T-cell (primary cell): Measurements from ENCODE around the gene C2CD2L. TPM values are rescaled to one million over a fixed set of nuclear protein-coding genes. Genes with fewer than 3 reads are reported as not detected.

Source experiments
- ATAC-seq, 4 experiments: fragments of 200-7000 bp in 3 of 4; fragments of 150-1000 bp in 1 of 4; cut with Tn5 transposase; replicated peaks in 1 of 4; 1 replicate in 3 of 4; 2 replicates in 1 of 4; pipeline ENCODE4 v1.10.0; 2021; ENCODE audit warnings: moderate library complexity in 3 of 4, mild to moderate bottlenecking in 2 of 4, moderate number of reproducible peaks in 1 of 4
- CTCF ChIA-PET, 2 donors: fragments of 300-600 bp; sonication (Branson Sonifier 250); formaldehyde crosslinking; loops; one replicate each; lab custom pipeline; 2022; ENCODE audit warnings: antibody characterized with exemption in 2 of 2; lab: Charles Lee
- POLR2A ChIA-PET, 2 donors: fragments of 300-600 bp; sonication (Branson Sonifier 250); formaldehyde crosslinking; loops; one replicate each; lab custom pipeline; 2022; ENCODE audit warnings: antibody characterized with exemption in 2 of 2; lab: Charles Lee
- DNase-seq, 35 experiments: peaks; one replicate each; pipeline versions ENCODE4 v3.0.0 to v3.0.0-alpha.2; 2013 to 2023
- H3K27ac ChIP-seq: one replicate; pipeline ENCODE4 v1.5.1; 2013; ENCODE audit warnings: low read length
- H3K27me3 ChIP-seq, 2 experiments: replicated peaks in 1 of 2; 1 replicate in 1 of 2; 2 replicates in 1 of 2; pipeline versions ENCODE4 v1.6.1 to v1.7.0; 2013; ENCODE audit warnings: low read length in 1 of 2, mixed read lengths in 1 of 2; ENCODE audit not compliant: control insufficient read depth in 2 of 2, insufficient read depth in 2 of 2; ENCODE audit errors: extremely low read depth in 1 of 2
- H3K36me3 ChIP-seq, 2 donors: 1 replicate in 1 of 2; 2 replicates in 1 of 2; pipeline versions ENCODE4 v1.6.1 to v1.7.0; 2013; ENCODE audit warnings: low read length in 1 of 2; ENCODE audit not compliant: control insufficient read depth in 2 of 2, insufficient read depth in 1 of 2; ENCODE audit errors: extremely low read depth in 1 of 2
- H3K4me1 ChIP-seq, 2 experiments: 1 replicate in 1 of 2; 2 replicates in 1 of 2; pipeline versions ENCODE4 v1.6.1 to v1.7.0; 2013; ENCODE audit warnings: low read length in 2 of 2, mixed read lengths in 1 of 2; ENCODE audit not compliant: insufficient read depth in 2 of 2, control insufficient read depth in 1 of 2; ENCODE audit errors: extremely low read depth in 1 of 2
- H3K4me3 ChIP-seq, 2 donors: 1 replicate in 1 of 2; 2 replicates in 1 of 2; pipeline versions ENCODE4 v1.5.1 to v1.7.0; 2013; ENCODE audit warnings: mild to moderate bottlenecking in 2 of 2, low read length in 1 of 2, moderate library complexity in 1 of 2; ENCODE audit not compliant: control insufficient read depth in 1 of 2; ENCODE audit errors: extremely low read depth in 1 of 2
- H3K9me3 ChIP-seq: 2 replicates; pipeline ENCODE4 v1.7.0; 2013
- H3K27ac Mint-ChIP-seq, 2 donors: one replicate each; pipeline ENCODE4 v1.8.0; 2020 to 2021; ENCODE audit warnings: mild to moderate bottlenecking in 2 of 2, mixed read lengths in 2 of 2
- H3K27me3 Mint-ChIP-seq, 2 donors: one replicate each; pipeline ENCODE4 v1.8.0; 2021 to 2022; ENCODE audit warnings: mixed read lengths in 2 of 2
- H3K36me3 Mint-ChIP-seq: one replicate; pipeline ENCODE4 v1.8.0; 2021; ENCODE audit warnings: mixed read lengths
- H3K4me1 Mint-ChIP-seq, 3 donors: one replicate each; pipeline ENCODE4 v1.8.0; 2020 to 2022; ENCODE audit warnings: mixed read lengths in 3 of 3, mild to moderate bottlenecking in 1 of 3
- H3K4me3 Mint-ChIP-seq, 3 donors: one replicate each; pipeline ENCODE4 v1.8.0; 2020 to 2022; ENCODE audit warnings: mild to moderate bottlenecking in 3 of 3, mixed read lengths in 3 of 3, moderate library complexity in 3 of 3
- H3K9me3 Mint-ChIP-seq, 3 donors: one replicate each; pipeline ENCODE4 v1.8.0; 2020 to 2022; ENCODE audit warnings: mixed read lengths in 3 of 3
- WGBS: methylation state at CpG from one replicate; pipeline ENCODE4 v1.1.5; 2013; ENCODE audit warnings: missing lambda C conversion rate; ENCODE audit not compliant: insufficient coverage; 5-methylcytosine and 5-hydroxymethylcytosine counted together
- total RNA-seq, 35 experiments: library from RNA in 6 of 35; stranded (reverse) in 6 of 35; fragments of 120-200 nt in 1 of 35; gene quantifications; one replicate each; pipeline versions ENCODE4 v1.2.1 to v1.2.4 and lab custom pipeline; 2013 to 2026

Gene C2CD2L
- total RNA-seq, 5 donors from 2014 or later (not counting 1 experiment from before 2014, with no cell fraction given): 18.9 to 36.4 (median 30.6) TPM

DNA sequence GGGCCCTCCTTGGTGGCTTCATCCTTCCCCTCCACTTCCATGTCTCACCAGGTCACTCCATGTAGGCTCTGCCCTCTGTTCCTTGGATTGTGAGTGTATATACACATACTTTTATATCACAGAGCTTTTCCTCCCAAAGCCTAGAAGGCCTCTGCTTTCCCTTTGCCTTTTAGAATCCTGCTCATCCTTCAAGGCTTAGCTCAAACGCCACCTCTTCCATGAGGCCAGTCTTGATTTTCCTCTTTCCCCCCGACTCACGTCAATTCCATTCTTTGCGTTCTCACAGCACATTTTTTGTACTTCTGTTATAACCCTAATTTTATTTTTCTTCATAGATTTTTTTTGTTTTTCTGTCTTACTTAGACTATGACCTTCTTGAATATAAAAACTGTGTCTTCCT is 45.5 kb downstream of the C2CD2L start:
- H3K9me3 ChIP-seq: no peaks in the 10 kb centered on the region
- H3K27me3 Mint-ChIP-seq: peaks cover 6 to 31% of the 10 kb centered on the region in 2 donors
- no peaks in the 10 kb centered on the region for H3K36me3 ChIP-seq
- H3K4me1 Mint-ChIP-seq: peaks cover 10 to 11% (median 10%) of the 10 kb centered on the region in 3 donors
- WGBS: 80% methylated on average over 1 of the region's 4 CpGs
- H3K9me3 Mint-ChIP-seq: no peaks in the 10 kb centered on the region
- ATAC-seq: no peak
- no peak overlapping the region for H3K27ac Mint-ChIP-seq
- no peak for DNase-seq
- H3K4me1 ChIP-seq: peaks cover 0 to 21% of the 10 kb centered on the region in 2 experiments
- peaks cover 0 to 62% of the 10 kb centered on the region in 2 experiments for H3K27me3 ChIP-seq
- no peak overlapping the region for H3K4me3 Mint-ChIP-seq
- POLR2A ChIA-PET: interaction anchor here (0.5 to 0.6 kb wide), 2 partner anchors 31 to 209 kb away, joined by 3 read pairs; partner anchors contain the start of gene HINFP (in 1 of the 2)
- no peak overlapping the region for H3K4me3 ChIP-seq
- no peaks in the 10 kb centered on the region for H3K36me3 Mint-ChIP-seq
- no peak overlapping the region for H3K27ac ChIP-seq
- CTCF ChIA-PET: no interaction called here

- ChIA-PET CTCF (interaction anchor here in 1 of 2 donors (0.5 kb wide), 1 partner anchor 275 kb away, joined by 3 read pairs; no protein-coding TSS in a partner anchor), POLR2A (interaction anchor here in 1 of 2 donors (0.5 kb wide), 1 partner anchor 163 kb away, joined by 9 read pairs; no protein-coding TSS in a partner anchor)
- no peak for DNase-seq
- Histone ChIP-seq H3K4me1 (peaks cover 0 to 16% of the 10 kb centered on the region in 2 experiments), H3K36me3 (no peaks in the 10 kb centered on the region), H3K27me3 (peaks cover 0 to 56% of the 10 kb centered on the region in 2 experiments), H3K4me3 (no peak overlapping the region), H3K27ac (no peak overlapping the region), H3K9me3 (no peaks in the 10 kb centered on the region)
- H3K27ac Mint-ChIP-seq: no peak overlapping the region
- H3K27me3 Mint-ChIP-seq: peaks cover 0 to 25% of the 10 kb centered on the region in 2 donors
- H3K9me3 Mint-ChIP-seq: no peaks in the 10 kb centered on the region
- no peak for ATAC-seq
- H3K4me3 Mint-ChIP-seq: no peak overlapping the region
- H3K4me1 Mint-ChIP-seq: peaks cover 5% of the 10 kb centered on the region in 3 donors
- H3K36me3 Mint-ChIP-seq: no peaks in the 10 kb centered on the region
- 56% methylated on average over 3 of the region's 9 CpGs for WGBS
These were observed 46.1 kb downstream of the C2CD2L start for GRCh38 chr11:119153049-119153818.

GRCh38 chr11:119154178-119154577 is 47.0 kb downstream of the C2CD2L start:
- peaks cover 0 to 23% of the 10 kb centered on the region in 2 donors for H3K27me3 Mint-ChIP-seq
- no CpG with 5 or more reads among the region's 6 CpGs for WGBS
- no peaks in the 10 kb centered on the region for H3K4me1 Mint-ChIP-seq
- H3K27ac Mint-ChIP-seq: no peak overlapping the region
- Histone ChIP-seq H3K4me3 (no peak overlapping the region), H3K36me3 (no peaks in the 10 kb centered on the region), H3K27ac (no peak overlapping the region), H3K27me3 (peaks cover 0 to 47% of the 10 kb centered on the region in 2 experiments), H3K9me3 (no peaks in the 10 kb centered on the region), H3K4me1 (peaks cover 0 to 8% of the 10 kb centered on the region in 2 experiments)
- ATAC-seq: no peak
- ChIA-PET CTCF (interaction anchor here (0.6 kb wide), 2 partner anchors 380 to 419 kb away, joined by 4 to 8 read pairs; no protein-coding TSS in a partner anchor), POLR2A (no interaction called here)
- DNase-seq: no peak
- no peaks in the 10 kb centered on the region for H3K9me3 Mint-ChIP-seq
- no peak overlapping the region for H3K4me3 Mint-ChIP-seq
- no peaks in the 10 kb centered on the region for H3K36me3 Mint-ChIP-seq

- Histone ChIP-seq H3K9me3 (no peaks in the 10 kb centered on the region), H3K27me3 (peaks cover 0 to 39% of the 10 kb centered on the region in 2 experiments), H3K36me3 (no peaks in the 10 kb centered on the region), H3K4me3 (no peak overlapping the region), H3K4me1 (no peaks in the 10 kb centered on the region), H3K27ac (no peak overlapping the region)
- no peaks in the 10 kb centered on the region for H3K4me1 Mint-ChIP-seq
- CTCF ChIA-PET: interaction anchor here in 1 of 2 donors (1.1 kb wide), 1 partner anchor 8 kb away, joined by 4 read pairs; no protein-coding TSS in a partner anchor
- no peak for DNase-seq
- no peaks in the 10 kb centered on the region for H3K36me3 Mint-ChIP-seq
- no peak overlapping the region for H3K4me3 Mint-ChIP-seq
- no peak overlapping the region for H3K27ac Mint-ChIP-seq
- POLR2A ChIA-PET: interaction anchor here in 1 of 2 donors (0.6 kb wide), 1 partner anchor 13 kb away, joined by 3 read pairs; no protein-coding TSS in a partner anchor
- WGBS: 56% methylated on average over 4 of the region's 8 CpGs
- H3K9me3 Mint-ChIP-seq: no peaks in the 10 kb centered on the region
- H3K27me3 Mint-ChIP-seq: peaks cover 0 to 24% of the 10 kb centered on the region in 2 donors
- ATAC-seq: no peak
These were observed 48.8 kb downstream of the C2CD2L start for GRCh38 chr11:119155733-119156492.

DNA sequence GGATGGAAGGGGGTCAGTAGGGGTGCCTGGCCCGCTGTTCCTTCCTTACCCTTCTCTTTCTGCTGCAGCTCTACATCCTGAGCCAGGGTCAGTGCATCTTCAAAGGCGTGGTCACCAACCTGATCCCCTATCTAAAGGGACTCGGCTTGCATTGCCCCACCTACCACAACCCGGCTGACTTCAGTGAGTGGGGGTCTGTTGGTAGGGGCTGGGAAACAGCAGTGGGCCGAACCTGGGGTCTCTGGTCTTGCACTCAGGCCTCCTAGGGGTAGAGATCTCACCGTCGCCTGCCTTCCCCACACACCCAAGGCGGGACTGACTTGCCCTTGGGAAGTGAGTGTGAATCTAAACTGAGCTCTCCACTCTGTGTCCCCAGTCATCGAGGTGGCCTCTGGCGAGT is 49.4 kb downstream of the C2CD2L start:
- no peaks in the 10 kb centered on the region for H3K4me1 Mint-ChIP-seq
- ATAC-seq: no peak
- CTCF ChIA-PET: interaction anchor here in 1 of 2 donors (1.1 kb wide), 1 partner anchor 9 kb away, joined by 4 read pairs; no protein-coding TSS in a partner anchor

DNA sequence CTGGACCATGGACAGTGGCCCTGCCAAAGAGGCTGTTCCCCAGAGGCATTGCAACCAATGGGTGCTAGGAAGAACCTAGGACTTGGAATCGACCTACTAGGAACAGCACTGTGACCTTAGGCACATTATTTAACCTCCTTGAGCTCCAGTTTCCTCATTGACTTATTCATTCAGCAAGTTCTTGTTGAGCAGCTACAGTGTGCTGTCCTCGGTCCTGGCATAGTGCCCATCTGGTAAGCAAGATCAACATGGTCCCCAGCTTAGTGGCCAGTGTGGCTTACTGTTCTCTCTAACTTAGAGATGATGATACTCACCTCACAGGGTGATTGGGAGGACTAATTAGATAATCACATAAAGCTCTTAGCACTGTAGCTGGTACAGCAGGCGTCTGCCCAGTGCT is 49.9 kb downstream of the C2CD2L start:
- no peak for DNase-seq
- H3K36me3 Mint-ChIP-seq: no peaks in the 10 kb centered on the region
- WGBS: 33% methylated on average over 1 of the region's 3 CpGs
- no peaks in the 10 kb centered on the region for H3K9me3 Mint-ChIP-seq
- Histone ChIP-seq H3K4me3 (no peak overlapping the region), H3K27me3 (peaks cover 0 to 36% of the 10 kb centered on the region in 2 experiments), H3K27ac (no peak overlapping the region), H3K36me3 (no peaks in the 10 kb centered on the region), H3K9me3 (no peaks in the 10 kb centered on the region), H3K4me1 (no peaks in the 10 kb centered on the region)
- H3K4me1 Mint-ChIP-seq: no peaks in the 10 kb centered on the region
- ATAC-seq: no peak
- no peak overlapping the region for H3K27ac Mint-ChIP-seq
- peaks cover 0 to 22% of the 10 kb centered on the region in 2 donors for H3K27me3 Mint-ChIP-seq
- ChIA-PET POLR2A (no interaction called here), CTCF (interaction anchor here in 1 of 2 donors (0.6 to 1.1 kb wide), 2 partner anchors 10 to 127 kb away, joined by 4 to 7 read pairs; no protein-coding TSS in a partner anchor)
- no peak overlapping the region for H3K4me3 Mint-ChIP-seq

More for the DNA sequence above, 49.4 kb downstream of the C2CD2L start:
- no peak overlapping the region for H3K4me3 Mint-ChIP-seq
- Histone ChIP-seq H3K27ac (no peak overlapping the region), H3K9me3 (no peaks in the 10 kb centered on the region), H3K4me1 (no peaks in the 10 kb centered on the region), H3K4me3 (no peak overlapping the region), H3K27me3 (peaks cover 0 to 36% of the 10 kb centered on the region in 2 experiments), H3K36me3 (no peaks in the 10 kb centered on the region)
- no peaks in the 10 kb centered on the region for H3K36me3 Mint-ChIP-seq
- H3K9me3 Mint-ChIP-seq: no peaks in the 10 kb centered on the region
- no peak overlapping the region for H3K27ac Mint-ChIP-seq
- peaks cover 0 to 24% of the 10 kb centered on the region in 2 donors for H3K27me3 Mint-ChIP-seq
- WGBS: 83% methylated on average over 2 of the region's 10 CpGs
- DNase-seq: no peak
- POLR2A ChIA-PET: no interaction called here
